T-cell (primary cell): Measurements from ENCODE around the gene OR52K1. TPM values are rescaled to one million over a fixed set of nuclear protein-coding genes. Genes with fewer than 3 reads are reported as not detected.
A peak's percentile ranks its signal among the peaks of the same experiment; 100 is the strongest.

Source experiments
- ATAC-seq, 4 experiments: fragments of 200-7000 bp in 3 of 4; fragments of 150-1000 bp in 1 of 4; cut with Tn5 transposase; replicated peaks in 1 of 4; 1 replicate in 3 of 4; 2 replicates in 1 of 4; pipeline ENCODE4 v1.10.0; 2021; ENCODE audit warnings: moderate library complexity in 3 of 4, mild to moderate bottlenecking in 2 of 4, moderate number of reproducible peaks in 1 of 4
- CTCF ChIA-PET, 2 donors: fragments of 300-600 bp; sonication (Branson Sonifier 250); formaldehyde crosslinking; loops; one replicate each; lab custom pipeline; 2022; ENCODE audit warnings: antibody characterized with exemption in 2 of 2; lab: Charles Lee
- POLR2A ChIA-PET, 2 donors: fragments of 300-600 bp; sonication (Branson Sonifier 250); formaldehyde crosslinking; loops; one replicate each; lab custom pipeline; 2022; ENCODE audit warnings: antibody characterized with exemption in 2 of 2; lab: Charles Lee
- DNase-seq, 35 experiments: peaks; one replicate each; pipeline versions ENCODE4 v3.0.0 to v3.0.0-alpha.2; 2013 to 2023
- H3K27ac ChIP-seq: one replicate; pipeline ENCODE4 v1.5.1; 2013; ENCODE audit warnings: low read length
- H3K27me3 ChIP-seq, 2 experiments: replicated peaks in 1 of 2; 1 replicate in 1 of 2; 2 replicates in 1 of 2; pipeline versions ENCODE4 v1.6.1 to v1.7.0; 2013; ENCODE audit warnings: low read length in 1 of 2, mixed read lengths in 1 of 2; ENCODE audit not compliant: control insufficient read depth in 2 of 2, insufficient read depth in 2 of 2; ENCODE audit errors: extremely low read depth in 1 of 2
- H3K36me3 ChIP-seq, 2 donors: 1 replicate in 1 of 2; 2 replicates in 1 of 2; pipeline versions ENCODE4 v1.6.1 to v1.7.0; 2013; ENCODE audit warnings: low read length in 1 of 2; ENCODE audit not compliant: control insufficient read depth in 2 of 2, insufficient read depth in 1 of 2; ENCODE audit errors: extremely low read depth in 1 of 2
- H3K4me1 ChIP-seq, 2 experiments: 1 replicate in 1 of 2; 2 replicates in 1 of 2; pipeline versions ENCODE4 v1.6.1 to v1.7.0; 2013; ENCODE audit warnings: low read length in 2 of 2, mixed read lengths in 1 of 2; ENCODE audit not compliant: insufficient read depth in 2 of 2, control insufficient read depth in 1 of 2; ENCODE audit errors: extremely low read depth in 1 of 2
- H3K4me3 ChIP-seq, 2 donors: 1 replicate in 1 of 2; 2 replicates in 1 of 2; pipeline versions ENCODE4 v1.5.1 to v1.7.0; 2013; ENCODE audit warnings: mild to moderate bottlenecking in 2 of 2, low read length in 1 of 2, moderate library complexity in 1 of 2; ENCODE audit not compliant: control insufficient read depth in 1 of 2; ENCODE audit errors: extremely low read depth in 1 of 2
- H3K9me3 ChIP-seq: 2 replicates; pipeline ENCODE4 v1.7.0; 2013
- H3K27ac Mint-ChIP-seq, 2 donors: one replicate each; pipeline ENCODE4 v1.8.0; 2020 to 2021; ENCODE audit warnings: mild to moderate bottlenecking in 2 of 2, mixed read lengths in 2 of 2
- H3K27me3 Mint-ChIP-seq, 2 donors: one replicate each; pipeline ENCODE4 v1.8.0; 2021 to 2022; ENCODE audit warnings: mixed read lengths in 2 of 2
- H3K36me3 Mint-ChIP-seq: one replicate; pipeline ENCODE4 v1.8.0; 2021; ENCODE audit warnings: mixed read lengths
- H3K4me1 Mint-ChIP-seq, 3 donors: one replicate each; pipeline ENCODE4 v1.8.0; 2020 to 2022; ENCODE audit warnings: mixed read lengths in 3 of 3, mild to moderate bottlenecking in 1 of 3
- H3K4me3 Mint-ChIP-seq, 3 donors: one replicate each; pipeline ENCODE4 v1.8.0; 2020 to 2022; ENCODE audit warnings: mild to moderate bottlenecking in 3 of 3, mixed read lengths in 3 of 3, moderate library complexity in 3 of 3
- H3K9me3 Mint-ChIP-seq, 3 donors: one replicate each; pipeline ENCODE4 v1.8.0; 2020 to 2022; ENCODE audit warnings: mixed read lengths in 3 of 3
- WGBS: methylation state at CpG from one replicate; pipeline ENCODE4 v1.1.5; 2013; ENCODE audit warnings: missing lambda C conversion rate; ENCODE audit not compliant: insufficient coverage; 5-methylcytosine and 5-hydroxymethylcytosine counted together
- total RNA-seq, 35 experiments: library from RNA in 6 of 35; stranded (reverse) in 6 of 35; fragments of 120-200 nt in 1 of 35; gene quantifications; one replicate each; pipeline versions ENCODE4 v1.2.1 to v1.2.4 and lab custom pipeline; 2013 to 2026

Gene OR52K1
- total RNA-seq, 5 donors from 2014 or later (not counting 1 experiment from before 2014, with no cell fraction given) = not detected

DNA sequence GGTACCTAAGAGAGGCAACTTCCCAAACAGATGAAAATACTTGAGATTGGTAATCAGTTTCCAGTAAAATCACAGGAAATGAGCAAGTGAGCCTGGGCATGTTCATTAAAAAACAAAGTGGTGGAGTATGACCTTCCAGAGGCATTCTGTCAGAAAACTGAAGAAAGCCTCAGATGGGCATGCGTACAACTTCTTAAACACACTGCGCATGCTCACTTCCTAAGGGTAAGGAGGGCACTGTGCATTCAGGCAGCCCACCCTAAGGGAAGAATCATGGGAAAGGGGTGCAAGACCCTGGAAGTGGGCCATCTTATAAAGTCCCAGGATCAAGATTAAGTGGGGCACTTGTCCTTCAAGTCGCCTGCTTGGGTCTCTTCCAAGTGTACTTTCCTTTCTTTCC is 29.3 kb upstream of the OR52K1 start:
- H3K36me3 Mint-ChIP-seq = no peaks in the 10 kb centered on the region
- ChIA-PET POLR2A (no interaction called here), CTCF (no interaction called here)
- H3K4me1 Mint-ChIP-seq = no peaks in the 10 kb centered on the region
- no CpG with 5 or more reads among the region's 3 CpGs for WGBS
- Histone ChIP-seq H3K4me3 (no peak overlapping the region), H3K4me1 (no peaks in the 10 kb centered on the region), H3K27ac (no peak overlapping the region), H3K36me3 (no peaks in the 10 kb centered on the region), H3K27me3 (no peaks in the 10 kb centered on the region), H3K9me3 (no peaks in the 10 kb centered on the region)
- H3K9me3 Mint-ChIP-seq = peaks cover 3 to 7% (median 4%) of the 10 kb centered on the region in 3 donors
- H3K27ac Mint-ChIP-seq = no peak overlapping the region
- H3K4me3 Mint-ChIP-seq = no peak overlapping the region
- no peak for ATAC-seq
- DNase-seq = no peak
- peaks cover 8 to 17% of the 10 kb centered on the region in 2 donors for H3K27me3 Mint-ChIP-seq

DNA sequence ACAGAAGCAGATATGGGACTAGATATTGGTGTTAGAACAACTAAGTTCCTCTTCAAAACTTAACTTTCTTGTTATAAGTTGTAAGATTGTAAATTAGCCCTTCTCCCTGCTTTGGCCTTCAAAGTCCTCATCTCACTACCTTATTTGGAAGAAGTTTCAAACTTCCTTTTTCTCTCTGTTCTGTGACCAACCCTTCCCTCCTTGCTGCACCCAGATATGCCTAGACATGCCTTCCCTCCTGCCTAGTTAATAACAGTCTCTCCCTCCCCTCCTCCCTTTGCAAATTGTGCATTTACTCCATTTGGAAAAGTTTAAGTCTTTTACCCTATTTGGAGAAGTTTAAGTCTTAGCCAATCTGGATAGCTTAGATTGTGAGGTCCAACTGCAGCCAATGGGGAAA is 28.4 kb upstream of the OR52K1 start:
- no peak overlapping the region for H3K4me3 Mint-ChIP-seq
- H3K36me3 Mint-ChIP-seq = no peaks in the 10 kb centered on the region
- H3K27me3 Mint-ChIP-seq = peaks cover 10 to 17% of the 10 kb centered on the region in 2 donors
- peaks cover 3 to 7% (median 4%) of the 10 kb centered on the region in 3 donors for H3K9me3 Mint-ChIP-seq
- H3K27ac Mint-ChIP-seq = no peak overlapping the region
- Histone ChIP-seq H3K4me3 (no peak overlapping the region), H3K27ac (no peak overlapping the region), H3K9me3 (no peaks in the 10 kb centered on the region), H3K4me1 (no peaks in the 10 kb centered on the region), H3K27me3 (no peaks in the 10 kb centered on the region), H3K36me3 (no peaks in the 10 kb centered on the region)
- ATAC-seq (no peak), DNase-seq (no peak)
- CTCF ChIA-PET = interaction anchor here in 1 of 2 donors (0.6 kb wide), 1 partner anchor 732 kb away, joined by 3 read pairs; no protein-coding TSS in a partner anchor
- POLR2A ChIA-PET = no interaction called here
- peaks cover 0 to 2% (median 2%) of the 10 kb centered on the region in 3 donors for H3K4me1 Mint-ChIP-seq

DNA sequence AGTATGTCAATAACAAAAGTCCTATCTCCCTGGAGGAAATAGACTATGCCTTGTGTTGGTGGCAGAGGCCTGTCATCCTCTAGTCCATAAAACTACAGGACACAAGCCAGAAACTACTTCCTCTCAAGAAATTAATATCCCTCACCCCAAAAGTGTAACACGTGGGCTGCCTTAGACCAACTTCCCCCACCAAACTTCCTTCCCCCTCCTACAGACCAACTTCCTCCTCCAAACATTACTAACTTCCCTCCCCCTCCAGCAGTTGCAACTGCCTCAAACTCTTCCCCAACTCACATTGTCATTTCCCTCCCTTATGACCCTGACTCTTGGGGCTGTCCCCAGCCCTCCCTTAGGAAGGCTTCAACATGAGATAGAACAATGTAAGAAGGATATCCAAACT is 27.0 kb upstream of the OR52K1 start:
- DNase-seq (peak in 1 of 35 experiments; percentile 16), ATAC-seq (no peak)
- no peak overlapping the region for H3K27ac Mint-ChIP-seq
- ChIA-PET POLR2A (no interaction called here), CTCF (no interaction called here)
- WGBS = 0% methylated on average over 1 of the region's 1 CpG
- Histone ChIP-seq H3K4me3 (no peak overlapping the region), H3K9me3 (no peaks in the 10 kb centered on the region), H3K4me1 (peaks cover 0 to 2% of the 10 kb centered on the region in 2 experiments), H3K27me3 (no peaks in the 10 kb centered on the region), H3K36me3 (no peaks in the 10 kb centered on the region), H3K27ac (no peak overlapping the region)
- H3K9me3 Mint-ChIP-seq = peaks cover 3 to 7% (median 4%) of the 10 kb centered on the region in 3 donors
- no peak overlapping the region for H3K4me3 Mint-ChIP-seq
- H3K4me1 Mint-ChIP-seq = peaks cover 0 to 7% (median 7%) of the 10 kb centered on the region in 3 donors
- H3K27me3 Mint-ChIP-seq = peaks cover 10 to 14% of the 10 kb centered on the region in 2 donors
- H3K36me3 Mint-ChIP-seq = no peaks in the 10 kb centered on the region

DNA sequence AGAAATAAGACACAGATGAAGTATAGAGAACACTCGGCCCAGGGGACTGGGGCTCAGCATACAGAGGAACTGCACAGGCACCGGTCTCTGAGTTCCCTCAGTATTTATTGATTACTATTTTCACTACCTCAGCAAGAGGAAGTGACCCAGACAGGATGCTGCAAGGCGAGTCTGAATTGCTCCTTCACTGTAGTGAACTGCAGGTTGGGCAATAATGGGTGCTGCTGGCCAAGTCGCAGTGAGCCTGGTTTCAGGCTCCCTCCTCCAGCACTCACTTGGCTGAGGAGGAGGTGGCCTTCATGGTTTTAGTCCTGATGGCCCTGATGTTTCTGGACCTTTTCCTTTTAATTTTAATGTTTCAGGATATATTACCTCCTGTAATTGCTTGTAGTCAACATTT is 22.9 kb upstream of the OR52K1 start:
- Mint-ChIP-seq H3K27me3 (peaks cover 14 to 23% of the 10 kb centered on the region in 2 donors), H3K4me3 (no peak overlapping the region), H3K4me1 (peaks cover 0 to 7% (median 7%) of the 10 kb centered on the region in 3 donors), H3K27ac (no peak overlapping the region), H3K9me3 (peaks cover 4 to 7% (median 6%) of the 10 kb centered on the region in 3 donors), H3K36me3 (no peaks in the 10 kb centered on the region)
- Histone ChIP-seq H3K9me3 (no peaks in the 10 kb centered on the region), H3K36me3 (no peaks in the 10 kb centered on the region), H3K4me1 (peaks cover 0 to 2% of the 10 kb centered on the region in 2 experiments), H3K27ac (no peak overlapping the region), H3K27me3 (no peaks in the 10 kb centered on the region), H3K4me3 (no peak overlapping the region)
- CTCF ChIA-PET = no interaction called here
- POLR2A ChIA-PET = no interaction called here
- no CpG with 5 or more reads among the region's 4 CpGs for WGBS
- peak in 2 of 4 experiments; percentile 40 to 51 for ATAC-seq
- DNase-seq = peak in 2 of 35 experiments; percentile 1 to 2

DNA sequence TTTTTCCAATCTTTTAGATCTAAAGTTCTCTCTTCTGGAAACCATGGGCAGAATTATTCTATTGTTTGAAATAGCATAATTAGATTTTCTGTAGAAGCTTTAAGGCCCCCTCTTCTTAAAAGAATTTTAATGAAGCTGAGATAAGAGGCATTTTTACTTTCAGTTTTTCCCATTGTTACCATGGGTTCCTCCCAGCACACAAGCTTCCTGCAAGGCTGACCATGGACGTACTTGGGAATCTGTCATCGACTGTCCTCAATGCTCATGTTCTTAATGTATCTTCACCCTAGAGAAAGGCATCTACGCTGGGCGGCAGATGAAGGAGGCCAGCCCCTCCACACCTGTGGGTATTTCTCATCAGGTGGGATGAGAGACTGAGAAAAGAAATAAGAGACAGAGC is 22.3 kb upstream of the OR52K1 start:
- POLR2A ChIA-PET = no interaction called here
- Mint-ChIP-seq H3K4me3 (no peak overlapping the region), H3K4me1 (peaks cover 0 to 7% (median 7%) of the 10 kb centered on the region in 3 donors), H3K27ac (no peak overlapping the region), H3K9me3 (peaks cover 7 to 12% (median 8%) of the 10 kb centered on the region in 3 donors), H3K27me3 (peaks cover 12 to 23% of the 10 kb centered on the region in 2 donors), H3K36me3 (no peaks in the 10 kb centered on the region)
- WGBS = no CpG with 5 or more reads among the region's 4 CpGs
- Histone ChIP-seq H3K27ac (no peak overlapping the region), H3K36me3 (no peaks in the 10 kb centered on the region), H3K4me1 (peaks cover 0 to 2% of the 10 kb centered on the region in 2 experiments), H3K9me3 (no peaks in the 10 kb centered on the region), H3K27me3 (no peaks in the 10 kb centered on the region), H3K4me3 (no peak overlapping the region)
- CTCF ChIA-PET = no interaction called here
- ATAC-seq (no peak), DNase-seq (no peak)

DNA sequence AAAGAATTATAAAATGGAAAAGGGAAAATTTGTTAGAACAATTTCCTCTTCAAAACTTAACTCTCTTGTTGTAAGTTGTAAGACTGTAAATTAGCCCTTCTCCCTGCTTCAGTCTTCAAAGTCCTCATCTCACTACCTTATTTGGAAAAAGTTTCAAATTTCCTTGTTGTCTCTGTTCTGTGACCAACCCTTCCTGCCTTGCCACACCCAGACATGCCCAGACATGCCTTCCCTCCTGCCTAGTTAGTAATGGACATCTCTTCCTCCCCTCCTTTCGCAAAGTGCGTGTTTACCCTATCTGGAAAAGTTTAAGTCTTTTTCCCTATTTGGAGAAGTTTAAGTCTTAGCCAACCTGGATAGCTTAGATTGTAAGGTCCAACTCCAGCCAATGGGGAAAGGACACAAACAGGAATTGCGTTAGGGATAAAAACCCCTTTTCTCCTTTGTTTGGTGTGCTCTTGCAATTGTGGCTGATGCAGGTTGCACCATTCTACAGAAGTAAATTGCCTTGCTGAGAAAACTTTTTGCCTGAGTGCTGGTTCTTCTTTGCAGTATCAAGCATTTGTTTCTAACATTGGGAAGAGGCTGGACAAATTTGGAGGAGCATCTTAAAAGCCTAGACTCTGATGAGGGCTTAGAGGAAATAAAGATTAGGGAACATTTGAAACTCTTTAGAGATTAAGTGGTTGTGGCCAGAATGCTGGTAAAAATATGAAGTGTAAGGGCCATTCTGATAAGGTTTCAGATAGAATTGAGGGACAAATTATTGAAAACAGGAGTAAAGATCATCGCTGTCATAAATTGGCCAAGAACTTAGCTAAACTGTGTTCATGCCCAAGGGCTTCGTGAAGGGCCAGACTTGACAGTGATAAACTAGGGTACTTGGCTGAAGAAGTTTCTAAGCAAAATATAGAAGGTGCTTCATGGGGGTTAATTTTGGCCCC is 18.0 kb upstream of the OR52K1 start:
- H3K27ac ChIP-seq = no peak overlapping the region
- Mint-ChIP-seq H3K27me3 (peaks cover 8 to 22% of the 10 kb centered on the region in 2 donors), H3K4me3 (no peak overlapping the region), H3K9me3 (peaks cover 7 to 12% (median 8%) of the 10 kb centered on the region in 3 donors), H3K36me3 (no peaks in the 10 kb centered on the region), H3K27ac (no peak overlapping the region), H3K4me1 (peaks cover 0 to 3% (median 3%) of the 10 kb centered on the region in 3 donors)
- no peaks in the 10 kb centered on the region for H3K9me3 ChIP-seq
- no peak overlapping the region for H3K4me3 ChIP-seq
- H3K4me1 ChIP-seq = peaks cover 0 to 1% of the 10 kb centered on the region in 2 experiments
- peaks cover 0 to 9% of the 10 kb centered on the region in 2 experiments for H3K27me3 ChIP-seq
- CTCF ChIA-PET = no interaction called here
- ATAC-seq (no peak), DNase-seq (no peak)
- no peaks in the 10 kb centered on the region for H3K36me3 ChIP-seq
- WGBS = 93% methylated on average over 3 of the region's 5 CpGs
- POLR2A ChIA-PET = no interaction called here
